Lung (tissue), 12 donors: ENCODE data around the gene LDB2. TPM values are rescaled to one million over a fixed set of nuclear protein-coding genes. Genes with fewer than 3 reads are reported as not detected.

Source experiments
- ATAC-seq: fragments of 200-7000 bp; cut with Tn5 transposase; one replicate; pipeline ENCODE4 v1.9.1; 2020; ENCODE audit warnings: moderate number of reproducible peaks; ENCODE audit not compliant: insufficient read depth, low FRiP score
- DNase-seq, 3 donors: peaks; one replicate each; pipeline ENCODE4 v3.0.0-alpha.2; 2013 to 2017
- H3K27ac ChIP-seq, 2 donors: one replicate each; pipeline ENCODE4 v1.5.1; 2013; ENCODE audit warnings: mild to moderate bottlenecking in 2 of 2, moderate library complexity in 2 of 2, control low read depth in 1 of 2, inconsistent platforms in 1 of 2, low read depth in 1 of 2, low read length in 1 of 2
- H3K27me3 ChIP-seq, 3 donors: one replicate each; pipeline ENCODE4 v1.5.1; 2013; ENCODE audit warnings: low read length in 2 of 3; ENCODE audit not compliant: control insufficient read depth in 3 of 3, insufficient read depth in 3 of 3
- H3K36me3 ChIP-seq, 4 donors: one replicate each; pipeline ENCODE4 v1.5.1; 2013; ENCODE audit warnings: low read length in 4 of 4, mild to moderate bottlenecking in 1 of 4, moderate library complexity in 1 of 4; ENCODE audit not compliant: control insufficient read depth in 4 of 4, insufficient read depth in 4 of 4
- H3K4me1 ChIP-seq, 5 donors: one replicate each; pipeline ENCODE4 v1.5.1; 2013; ENCODE audit warnings: low read length in 5 of 5, mild to moderate bottlenecking in 2 of 5, moderate library complexity in 1 of 5; ENCODE audit not compliant: control insufficient read depth in 5 of 5, insufficient read depth in 5 of 5
- H3K4me3 ChIP-seq: one replicate; pipeline ENCODE4 v1.5.1; 2013; ENCODE audit warnings: mild to moderate bottlenecking, control low read depth, moderate library complexity
- H3K9ac ChIP-seq, 2 donors: one replicate each; pipeline ENCODE4 v1.5.1; 2013; ENCODE audit warnings: low read length in 2 of 2, control low read depth in 1 of 2; ENCODE audit not compliant: insufficient read depth in 1 of 2
- H3K9me3 ChIP-seq, 4 donors: one replicate each; pipeline ENCODE4 v1.5.1; 2013; ENCODE audit warnings: low read length in 3 of 4, mild to moderate bottlenecking in 1 of 4, moderate library complexity in 1 of 4; ENCODE audit not compliant: control insufficient read depth in 4 of 4, insufficient read depth in 3 of 4
- CTCF ChIP-seq: IDR thresholded peaks from 2 replicates; pipeline ENCODE4 v1.5.1; 2012; ENCODE audit warnings: mild to moderate bottlenecking; ENCODE audit errors: control extremely low read depth, extremely low read depth
- WGBS, 2 donors: extraction: QIAGEN DNeasy Blood & Tissue Kit; methylation state at CpG; one replicate each; pipeline ENCODE4 v1.1.7; 2013; 5-methylcytosine and 5-hydroxymethylcytosine counted together
- polyA plus RNA-seq, 2 donors: library from polyadenylated mRNA; stranded (reverse); fragments of 200-250 nt; gene quantifications; one replicate each; pipeline ENCODE4 v1.2.1, GENCODE V29; 2013
- total RNA-seq, 2 donors: library from RNA; depleted of rRNA in 1 of 2; stranded (reverse); fragments of >200 nt in 1 of 2; gene quantifications; one replicate each; pipeline ENCODE4 v1.2.1, GENCODE V29; 2014 to 2021
- donor health status: control.
- donor health status: control.
- donor health status: Bipolar disorder and iron deficiency.
- donor health status: healthy.
- donor health status: DM: yes; HTN: yes; CAD: no.

Gene LDB2
- total and polyA plus RNA-seq, 4 donors, result 18.1 to 147 (median 46.1) TPM

GRCh38 chr4:16545656-16546055 lies 352.8 kb downstream of the LDB2 start:
- Histone ChIP-seq H3K4me1 (peaks cover 0 to 24% (median 8%) of the 10 kb centered on the region in 5 donors), H3K9ac (no peak overlapping the region), H3K27ac (no peak overlapping the region), H3K36me3 (no peaks in the 10 kb centered on the region), H3K9me3 (no peaks in the 10 kb centered on the region), H3K4me3 (no peak overlapping the region), H3K27me3 (no peaks in the 10 kb centered on the region)
- no peak for DNase-seq
- no peak for ATAC-seq
- WGBS, 2 donors, result 88 to 95% methylated on average over 7 of the region's 7 CpGs
- no peak for TF ChIP-seq CTCF

- Histone ChIP-seq H3K36me3 (no peaks in the 10 kb centered on the region), H3K27ac (no peak overlapping the region), H3K27me3 (no peaks in the 10 kb centered on the region), H3K9me3 (no peaks in the 10 kb centered on the region), H3K9ac (no peak overlapping the region), H3K4me1 (peaks cover 0 to 24% (median 8%) of the 10 kb centered on the region in 5 donors), H3K4me3 (no peak overlapping the region)
- WGBS, 2 donors, result 63 to 66% methylated on average over 6 of the region's 6 CpGs
- TF ChIP-seq CTCF, result no peak
- no peak for ATAC-seq
- peak in 1 of 3 donors; percentile 51 for DNase-seq
These were observed 353.6 kb downstream of the LDB2 start for GRCh38 chr4:16544869-16545268.

GRCh38 chr4:16544251-16544721 lies 354.2 kb downstream of the LDB2 start:
- Histone ChIP-seq H3K4me1 (peaks cover 0 to 24% (median 8%) of the 10 kb centered on the region in 5 donors), H3K36me3 (no peaks in the 10 kb centered on the region), H3K27me3 (no peaks in the 10 kb centered on the region), H3K4me3 (no peak overlapping the region), H3K9me3 (no peaks in the 10 kb centered on the region), H3K27ac (no peak overlapping the region), H3K9ac (no peak overlapping the region)
- WGBS, 2 donors, result 67 to 79% methylated on average over 6 of the region's 6 CpGs
- DNase-seq (peak; percentile 97 to 99 (median 99)), ATAC-seq (peak; percentile 80)
- no peak for TF ChIP-seq CTCF

GRCh38 chr4:16537926-16538325 lies 360.5 kb downstream of the LDB2 start:
- TF ChIP-seq CTCF, result no peak
- ATAC-seq (peak; percentile 82), DNase-seq (no peak)
- H3K4me3 ChIP-seq, result no peak overlapping the region
- H3K27me3 ChIP-seq, result no peaks in the 10 kb centered on the region
- H3K9ac ChIP-seq, result no peak overlapping the region
- H3K36me3 ChIP-seq, result no peaks in the 10 kb centered on the region
- 80 to 100% methylated on average over 1 of the region's 1 CpG for WGBS, 2 donors
- H3K4me1 ChIP-seq, result peaks cover 0 to 16% (median 9%) of the 10 kb centered on the region in 5 donors
- H3K27ac ChIP-seq, result no peak overlapping the region
- H3K9me3 ChIP-seq, result no peaks in the 10 kb centered on the region
